Trophoblast cell (in vitro differentiated cells and primary cell): Measurements from ENCODE around the gene PACSIN2.
A peak's percentile ranks its signal among the peaks of the same experiment; 100 is the strongest.

ENCODE experiments used
- DNase-seq, 2 donors: peaks; one replicate each; pipeline ENCODE4 v3.0.0-alpha.2; 2016
- H2AFZ ChIP-seq: 2 replicates; pipeline ENCODE4 v1.6.1; 2013; ENCODE audit warnings: low read length, moderate library complexity, mild to moderate bottlenecking; ENCODE audit not compliant: insufficient read depth, poor library complexity
- H2AK5ac ChIP-seq: 2 replicates; pipeline ENCODE4 v1.6.1; 2013; ENCODE audit warnings: mild to moderate bottlenecking, low read length
- H2BK120ac ChIP-seq: 2 replicates; pipeline ENCODE4 v1.6.1; 2013; ENCODE audit warnings: low read length, mild to moderate bottlenecking, moderate library complexity; ENCODE audit not compliant: insufficient read depth, poor library complexity
- H2BK12ac ChIP-seq: 2 replicates; pipeline ENCODE4 v1.6.1; 2013; ENCODE audit warnings: mild to moderate bottlenecking, low read length, moderate library complexity
- H2BK5ac ChIP-seq: 2 replicates; pipeline ENCODE4 v1.6.1; 2013; ENCODE audit warnings: low read length, low read depth, moderate library complexity, mild to moderate bottlenecking; ENCODE audit not compliant: poor library complexity
- H3K14ac ChIP-seq: 2 replicates; pipeline ENCODE4 v1.6.1; 2013; ENCODE audit warnings: mild to moderate bottlenecking, low read length
- H3K18ac ChIP-seq: 2 replicates; pipeline ENCODE4 v1.6.1; 2013; ENCODE audit warnings: mild to moderate bottlenecking, low read length
- H3K23ac ChIP-seq: 2 replicates; pipeline ENCODE4 v1.6.1; 2013; ENCODE audit warnings: low read length
- H3K27ac ChIP-seq: 2 replicates; pipeline ENCODE4 v1.5.1; 2013; ENCODE audit warnings: low read depth, mild to moderate bottlenecking, inconsistent platforms, low read length, moderate library complexity
- H3K27me3 ChIP-seq: 2 replicates; pipeline ENCODE4 v1.6.1; 2013; ENCODE audit warnings: inconsistent platforms, mild to moderate bottlenecking, low read length, moderate library complexity; ENCODE audit not compliant: insufficient read depth
- H3K36me3 ChIP-seq, 2 experiments: 1 replicate in 1 of 2; 2 replicates in 1 of 2; pipeline ENCODE4 v1.6.1; 2013; ENCODE audit warnings: low read length in 2 of 2, mild to moderate bottlenecking in 2 of 2, moderate library complexity in 1 of 2; ENCODE audit not compliant: insufficient read depth in 2 of 2, control insufficient read depth in 1 of 2
- H3K4ac ChIP-seq: 2 replicates; pipeline ENCODE4 v1.6.1; 2013; ENCODE audit warnings: low read depth, mild to moderate bottlenecking, low read length, moderate library complexity
- H3K4me1 ChIP-seq, 2 experiments: 1 replicate in 1 of 2; 2 replicates in 1 of 2; pipeline ENCODE4 v1.6.1; 2013; ENCODE audit warnings: low read length in 2 of 2, mild to moderate bottlenecking in 2 of 2, moderate library complexity in 1 of 2; ENCODE audit not compliant: insufficient read depth in 2 of 2, control insufficient read depth in 1 of 2
- H3K4me2 ChIP-seq: 2 replicates; pipeline ENCODE4 v1.6.1; 2013; ENCODE audit warnings: inconsistent platforms, mild to moderate bottlenecking, low read length, moderate library complexity
- H3K4me3 ChIP-seq: 2 replicates; pipeline ENCODE4 v1.5.1; 2013; ENCODE audit warnings: mild to moderate bottlenecking, low read depth, low read length, inconsistent platforms
- H3K79me1 ChIP-seq: one replicate; pipeline ENCODE4 v1.6.1; 2013; ENCODE audit warnings: low read length
- H3K79me2 ChIP-seq: 2 replicates; pipeline ENCODE4 v1.6.1; 2013; ENCODE audit warnings: low read length, mild to moderate bottlenecking; ENCODE audit not compliant: control insufficient read depth, insufficient read depth, poor library complexity
- H3K9ac ChIP-seq: 2 replicates; pipeline ENCODE4 v1.6.1; 2013; ENCODE audit warnings: mild to moderate bottlenecking, low read length
- H3K9me3 ChIP-seq: 2 replicates; pipeline ENCODE4 v1.6.1; 2013; ENCODE audit warnings: low read depth, mild to moderate bottlenecking, control low read depth, inconsistent platforms, low read length; ENCODE audit not compliant: insufficient read depth
- H4K12ac ChIP-seq: 2 replicates; pipeline ENCODE4 v1.6.1; 2013; ENCODE audit warnings: low read depth, mild to moderate bottlenecking, low read length, moderate library complexity
- H4K8ac ChIP-seq: 2 replicates; pipeline ENCODE4 v1.6.1; 2013; ENCODE audit warnings: low read depth, mild to moderate bottlenecking, low read length, moderate library complexity
- H4K91ac ChIP-seq: one replicate; pipeline ENCODE4 v1.6.1; 2013; ENCODE audit warnings: low read depth, mild to moderate bottlenecking, low read length, moderate library complexity
- WGBS: extraction: QIAGEN DNeasy Blood & Tissue Kit; methylation state at CpG from one replicate; pipeline ENCODE4 v1.1.7; 2013; ENCODE audit warnings: missing lambda C conversion rate; ENCODE audit not compliant: insufficient read length, insufficient coverage; ENCODE audit errors: extremely low coverage; 5-methylcytosine and 5-hydroxymethylcytosine counted together

Gene PACSIN2

DNA sequence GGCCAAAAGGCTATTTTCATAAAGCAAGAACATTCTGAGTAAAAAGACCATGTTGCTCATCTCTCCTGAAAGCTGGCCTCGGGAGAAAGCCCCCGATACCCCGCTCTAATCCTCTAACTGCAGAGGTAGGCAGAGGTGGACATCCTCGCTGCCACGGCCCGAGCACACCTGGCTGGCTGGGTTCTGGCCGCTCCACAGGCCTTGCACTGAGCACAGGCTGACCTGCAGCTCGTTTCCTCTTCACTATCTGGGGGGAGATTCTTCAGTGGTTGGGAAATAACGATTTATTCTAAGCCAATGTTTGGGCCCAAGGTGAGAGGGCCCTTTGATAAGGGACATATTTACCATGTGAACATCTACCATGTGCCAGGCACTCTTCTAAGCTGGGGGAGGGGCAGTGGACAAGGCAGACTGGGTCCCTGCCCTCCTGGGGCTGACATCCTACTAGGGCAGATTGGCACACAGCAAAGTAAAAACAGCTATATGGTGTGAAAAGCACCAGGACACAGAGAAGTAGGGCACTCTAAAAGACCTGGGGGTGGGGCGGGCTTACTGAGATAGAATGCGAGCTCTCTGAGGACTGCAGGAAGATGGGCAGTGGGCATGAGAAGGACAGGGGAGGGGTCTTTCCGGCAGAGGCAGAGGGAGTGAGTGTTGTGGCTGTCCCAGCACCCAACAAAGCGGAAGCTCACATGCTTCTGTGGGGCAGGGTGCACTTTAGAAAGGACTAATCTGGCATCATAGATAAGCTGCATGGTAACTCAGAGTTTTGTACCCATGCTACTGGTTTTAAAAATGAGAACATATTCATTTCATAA is 92.4 kb downstream of the PACSIN2 start:
- peaks cover 2% of the 10 kb centered on the region for H3K79me1 ChIP-seq
- no peak overlapping the region for H2BK12ac ChIP-seq
- H4K12ac ChIP-seq: no peak overlapping the region
- peak overlapping the region; percentile 2 for H3K27ac ChIP-seq
- H2BK5ac ChIP-seq: no peak overlapping the region
- H3K4me1 ChIP-seq: peaks cover 17 to 18% of the 10 kb centered on the region in 2 experiments
- H4K91ac ChIP-seq: no peak overlapping the region
- no peak overlapping the region for H3K4me2 ChIP-seq
- no peaks in the 10 kb centered on the region for H3K79me2 ChIP-seq
- no peaks in the 10 kb centered on the region for H3K27me3 ChIP-seq
- no peaks in the 10 kb centered on the region for H3K36me3 ChIP-seq
- H2AK5ac ChIP-seq: no peak overlapping the region
- no peak overlapping the region for H3K14ac ChIP-seq
- no CpG with 5 or more reads among the region's 13 CpGs for WGBS
- no peaks in the 10 kb centered on the region for H3K9me3 ChIP-seq
- no peak overlapping the region for H2AFZ ChIP-seq
- H3K9ac ChIP-seq: no peak overlapping the region
- no peak overlapping the region for H4K8ac ChIP-seq
- H3K23ac ChIP-seq: no peak overlapping the region
- H3K4me3 ChIP-seq: no peak overlapping the region
- no peak overlapping the region for H2BK120ac ChIP-seq
- H3K4ac ChIP-seq: no peak overlapping the region
- DNase-seq: no peak
- H3K18ac ChIP-seq: no peak overlapping the region

DNA sequence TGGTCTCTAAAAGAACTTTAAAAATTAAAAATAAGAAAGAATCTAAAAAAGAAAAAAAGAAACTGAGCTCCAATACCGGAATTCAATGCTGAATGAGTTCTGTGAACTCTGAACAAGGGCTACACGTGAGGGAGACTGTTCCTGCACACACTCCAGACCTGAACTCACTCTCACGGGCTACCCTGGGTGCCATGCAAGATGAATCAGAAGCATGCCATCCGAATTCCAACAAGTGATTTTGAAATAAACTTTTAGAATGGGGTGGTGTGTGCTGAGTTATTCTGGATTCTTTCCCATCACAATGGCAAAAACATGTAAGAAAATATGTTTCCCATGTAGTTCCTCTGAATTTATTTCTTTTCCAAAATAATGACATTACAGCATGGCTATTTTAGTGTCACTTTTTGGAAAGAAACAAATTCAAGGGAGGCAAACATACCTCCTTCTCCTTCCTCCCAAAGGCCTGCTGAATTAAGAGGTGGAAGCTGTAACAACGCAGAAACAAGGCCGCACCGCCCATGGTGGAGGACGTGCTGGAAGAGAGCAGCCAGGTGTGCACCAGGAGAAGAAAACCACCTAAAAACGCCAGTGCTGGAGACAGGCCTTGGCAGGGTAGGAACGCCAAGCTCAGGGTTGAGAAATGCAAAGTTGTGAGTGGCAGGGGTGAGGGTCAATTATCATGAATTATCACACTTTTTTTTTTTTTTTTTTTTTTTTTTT is 94.7 kb downstream of the PACSIN2 start:
- Histone ChIP-seq H3K27ac (no peak overlapping the region), H3K4me2 (no peak overlapping the region), H3K27me3 (no peaks in the 10 kb centered on the region), H3K79me2 (peaks cover 6% of the 10 kb centered on the region), H3K4me1 (peaks cover 23 to 24% of the 10 kb centered on the region in 2 experiments), H2BK120ac (no peak overlapping the region), H3K18ac (no peak overlapping the region), H3K14ac (no peak overlapping the region), H3K23ac (peak overlapping the region; percentile 53), H4K12ac (no peak overlapping the region), H3K79me1 (peaks cover 2% of the 10 kb centered on the region), H3K4ac (no peak overlapping the region), H3K9ac (no peak overlapping the region), H2AK5ac (no peak overlapping the region), H3K4me3 (no peak overlapping the region), H3K9me3 (no peaks in the 10 kb centered on the region), H2BK12ac (no peak overlapping the region), H2BK5ac (no peak overlapping the region), H4K91ac (no peak overlapping the region), H4K8ac (no peak overlapping the region), H3K36me3 (no peaks in the 10 kb centered on the region), H2AFZ (no peak overlapping the region)
- WGBS: no CpG with 5 or more reads among the region's 10 CpGs
- peak; percentile 63 to 83 for DNase-seq

DNA sequence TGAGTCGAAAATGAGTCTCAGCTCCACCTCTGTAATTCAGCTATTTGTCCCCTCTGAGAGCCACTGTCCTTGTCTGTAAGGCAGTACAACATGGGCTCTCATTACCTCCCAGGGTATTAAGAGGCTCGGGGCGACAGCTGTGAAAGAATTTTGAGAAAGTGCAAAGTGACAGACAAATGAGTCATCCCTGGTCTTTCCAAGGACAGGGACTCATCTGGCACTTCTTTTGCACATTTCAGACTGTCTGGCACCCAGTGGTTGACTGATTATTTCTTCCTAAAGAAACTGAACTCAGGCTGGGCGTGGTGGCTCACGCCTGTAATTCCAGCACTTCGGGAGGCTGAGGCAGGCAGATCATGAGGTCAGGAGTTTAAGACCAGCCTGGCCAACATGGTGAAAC is 95.8 kb downstream of the PACSIN2 start:
- H3K4me3 ChIP-seq: no peak overlapping the region
- no CpG with 5 or more reads among the region's 6 CpGs for WGBS

DNA sequence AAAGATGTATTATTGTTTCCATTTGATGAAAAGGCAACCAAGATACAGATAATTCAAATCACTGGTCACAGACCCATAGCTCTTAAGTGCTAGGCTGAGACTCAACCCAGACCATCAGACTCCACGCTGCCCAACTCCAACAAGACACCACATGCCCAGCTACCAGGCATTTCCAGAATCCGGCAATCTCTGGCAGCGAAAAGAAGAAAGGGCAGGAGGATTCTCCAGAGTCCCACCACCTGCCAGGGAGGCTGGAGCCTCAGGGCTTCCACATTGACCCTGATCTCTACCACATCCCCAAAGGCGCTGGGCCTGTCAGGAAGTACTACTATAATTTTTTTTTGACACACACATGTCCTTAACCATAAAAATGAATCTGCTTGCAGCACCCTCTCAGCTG is 96.4 kb downstream of the PACSIN2 start:
- no peaks in the 10 kb centered on the region for H3K9me3 ChIP-seq
- H3K4me3 ChIP-seq: no peak overlapping the region
- peak overlapping the region; percentile 48 for H3K27ac ChIP-seq
- no peak overlapping the region for H3K9ac ChIP-seq
- no peak overlapping the region for H2AK5ac ChIP-seq
- peaks cover 2% of the 10 kb centered on the region for H3K79me1 ChIP-seq
- no CpG with 5 or more reads among the region's 4 CpGs for WGBS
- no peak overlapping the region for H2BK5ac ChIP-seq
- no peak overlapping the region for H3K4ac ChIP-seq
- no peak overlapping the region for H3K14ac ChIP-seq
- no peak overlapping the region for H2AFZ ChIP-seq
- no peak overlapping the region for H4K12ac ChIP-seq
- H3K36me3 ChIP-seq: no peaks in the 10 kb centered on the region
- no peak for DNase-seq
- no peak overlapping the region for H2BK120ac ChIP-seq
- no peak overlapping the region for H4K8ac ChIP-seq
- H4K91ac ChIP-seq: peak overlapping the region; percentile 34
- H3K18ac ChIP-seq: peak overlapping the region; percentile 61
- no peaks in the 10 kb centered on the region for H3K27me3 ChIP-seq
- H3K4me2 ChIP-seq: no peak overlapping the region
- H2BK12ac ChIP-seq: no peak overlapping the region
- no peak overlapping the region for H3K23ac ChIP-seq
- peaks cover 23 to 32% of the 10 kb centered on the region in 2 experiments for H3K4me1 ChIP-seq
- H3K79me2 ChIP-seq: peaks cover 6% of the 10 kb centered on the region

More for the DNA sequence above, 95.8 kb downstream of the PACSIN2 start:
- peak; percentile 88 to 95 for DNase-seq
- no peaks in the 10 kb centered on the region for H3K36me3 ChIP-seq
- no peak overlapping the region for H2BK12ac ChIP-seq
- no peak overlapping the region for H3K14ac ChIP-seq
- H2AK5ac ChIP-seq: no peak overlapping the region
- H2AFZ ChIP-seq: no peak overlapping the region
- H3K27me3 ChIP-seq: no peaks in the 10 kb centered on the region
- peaks cover 6% of the 10 kb centered on the region for H3K79me2 ChIP-seq
- peaks cover 2% of the 10 kb centered on the region for H3K79me1 ChIP-seq
- H2BK120ac ChIP-seq: no peak overlapping the region
- H3K9me3 ChIP-seq: no peaks in the 10 kb centered on the region
- H4K8ac ChIP-seq: no peak overlapping the region
- H4K91ac ChIP-seq: no peak overlapping the region
- H3K18ac ChIP-seq: no peak overlapping the region
- H3K4me2 ChIP-seq: peak overlapping the region; percentile 7
- H3K4ac ChIP-seq: no peak overlapping the region
- H3K23ac ChIP-seq: no peak overlapping the region
- no peak overlapping the region for H3K27ac ChIP-seq
- H2BK5ac ChIP-seq: no peak overlapping the region
- H4K12ac ChIP-seq: no peak overlapping the region
- no peak overlapping the region for H3K9ac ChIP-seq
- peaks cover 23 to 32% of the 10 kb centered on the region in 2 experiments for H3K4me1 ChIP-seq
